HepG2 (cell line): ENCODE measurements around the gene LAMTOR3. TPM values are rescaled to one million over a fixed set of nuclear protein-coding genes. Genes with fewer than 3 reads are reported as not detected.

Source experiments
- FOXO4 ChIP-seq: sonication (generic); formaldehyde crosslinking; conservative IDR thresholded peaks from 2 replicates; pipeline ENCODE4 v1.8.1; 2023; ENCODE audit warnings: missing genetic modification reagents
- GLI4 ChIP-seq: sonication (generic); formaldehyde crosslinking; IDR thresholded peaks from 2 replicates; pipeline ENCODE4 v1.5.1; 2020; ENCODE audit warnings: missing genetic modification reagents, mild to moderate bottlenecking, moderate library complexity, borderline replicate concordance
- KIAA2018 ChIP-seq: sonication (generic); formaldehyde crosslinking; IDR thresholded peaks from 2 replicates; pipeline ENCODE4 v1.5.0; 2020; ENCODE audit warnings: mild to moderate bottlenecking, missing genetic modification reagents, borderline replicate concordance
- MLXIP ChIP-seq: sonication (generic); formaldehyde crosslinking; IDR thresholded peaks from 2 replicates; pipeline ENCODE4 v1.9.0; 2021; ENCODE audit warnings: missing genetic modification reagents, borderline replicate concordance
- TBX2 ChIP-seq: sonication (generic); formaldehyde crosslinking; IDR thresholded peaks from 2 replicates; pipeline ENCODE4 v1.5.0; 2020; ENCODE audit warnings: missing genetic modification reagents, mild to moderate bottlenecking, borderline replicate concordance
- YEATS4 ChIP-seq: sonication (generic); formaldehyde crosslinking; IDR thresholded peaks from 2 replicates; pipeline ENCODE4 v1.4.0; 2020; ENCODE audit warnings: missing genetic modification reagents, borderline replicate concordance
- ZNF280B ChIP-seq: sonication (generic); formaldehyde crosslinking; IDR thresholded peaks from 2 replicates; pipeline ENCODE4 v1.5.0; 2020; ENCODE audit warnings: missing genetic modification reagents, mild to moderate bottlenecking, borderline replicate concordance
- ZNF329 ChIP-seq: sonication (generic); formaldehyde crosslinking; IDR thresholded peaks from 2 replicates; pipeline ENCODE4 v1.9.0; 2021; ENCODE audit warnings: low read depth, mild to moderate bottlenecking, missing genetic modification reagents
- ZNF790 ChIP-seq: sonication (generic); formaldehyde crosslinking; IDR thresholded peaks from 2 replicates; pipeline ENCODE4 v1.8.0; 2022; ENCODE audit warnings: missing genetic modification reagents, mild to moderate bottlenecking, borderline replicate concordance
- polyA plus RNA-seq, 8 experiments: library from polyadenylated mRNA; depleted of rRNA in 3 of 8; stranded (reverse) in 7 of 8; unstranded in 1 of 8; fragments of >200 nt; fragmentation: Illumina TruSeq in 4 of 8; extraction: Trizol in 4 of 8; gene quantifications; 2 replicates each; pipeline versions ENCODE4 v1.2.1 to v1.2.3, GENCODE V29; 2011 to 2016; ENCODE audit warnings: low read depth in 4 of 8, missing spikeins in 1 of 8, mixed read lengths in 1 of 8; ENCODE audit not compliant: insufficient read depth in 1 of 8
- total RNA-seq, 5 experiments: library from RNA; depleted of rRNA; stranded (reverse); fragments of >200 nt; fragmentation: Illumina TruSeq; extraction: Trizol; gene quantifications; 2 replicates each; pipeline ENCODE4 v1.2.3, GENCODE V29; 2016; ENCODE audit warnings: low read depth in 1 of 5
- TF ChIP-seq, protein P1 (sequence below): sonication (generic); formaldehyde crosslinking; IDR thresholded peaks from 2 replicates; pipeline ENCODE4 v1.8.1; 2023; ENCODE audit warnings: mild to moderate bottlenecking, missing genetic modification reagents

LAMTOR3 gene
- total and polyA plus RNA-seq, 2 of the 13 experiments (the other 11 are each of a cell fraction or from before 2014, with no cell fraction given), result 47.6 to 49.1 TPM

DNA sequence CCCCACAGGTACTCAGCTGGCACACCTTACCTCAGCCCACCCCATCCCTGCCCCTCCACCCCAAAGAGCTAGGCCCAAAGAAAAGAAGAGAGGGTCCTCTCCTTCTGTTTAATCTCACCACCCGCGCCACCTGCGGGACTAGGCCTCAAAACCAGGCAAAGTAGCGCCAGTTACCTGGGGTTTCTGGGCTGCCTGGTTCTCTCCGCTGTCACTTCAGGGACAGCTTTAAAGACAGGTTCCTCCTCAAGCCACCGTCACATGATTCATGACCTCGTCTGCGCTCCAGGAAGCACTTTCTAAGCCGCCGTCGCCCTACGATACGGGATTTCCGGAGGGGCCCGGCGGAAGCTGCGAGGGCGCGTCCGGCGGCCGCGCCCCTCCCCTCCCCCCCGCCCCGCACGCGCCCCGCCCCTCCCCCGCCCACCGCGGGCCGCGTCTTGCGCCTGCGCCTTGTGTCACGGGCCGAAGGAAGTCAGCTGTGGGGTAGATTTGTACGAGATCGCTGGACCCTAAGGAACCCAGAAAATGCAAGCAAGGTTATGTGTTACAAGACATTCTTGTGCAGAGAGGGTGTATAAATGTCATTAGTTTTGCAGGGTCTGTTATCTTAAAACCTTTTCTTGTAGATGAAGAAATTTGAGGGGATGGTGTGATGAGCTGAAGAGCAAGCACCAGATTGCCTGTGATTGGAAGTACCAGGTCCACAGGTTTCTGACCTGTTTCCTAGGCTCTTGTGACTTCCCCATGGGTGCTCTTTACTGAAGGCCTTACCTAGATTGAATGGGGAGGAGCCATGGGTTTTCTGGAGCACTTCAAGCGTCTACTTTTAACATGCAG, at the start of gene LAMTOR3 (continued):
- TF ChIP-seq FOXO4 (CRISPR knock-in tag) (no peak), ZNF329 (CRISPR knock-in tag) (no peak), MLXIP (no peak), ZNF280B (CRISPR knock-in tag) (no peak), GLI4 (no peak), KIAA2018 (CRISPR knock-in tag) (no peak), TBX2 (CRISPR knock-in tag) (no peak), ZNF790 (CRISPR knock-in tag) (no peak), YEATS4 (CRISPR knock-in tag) (no peak)
- TF ChIP-seq, protein P1, sequence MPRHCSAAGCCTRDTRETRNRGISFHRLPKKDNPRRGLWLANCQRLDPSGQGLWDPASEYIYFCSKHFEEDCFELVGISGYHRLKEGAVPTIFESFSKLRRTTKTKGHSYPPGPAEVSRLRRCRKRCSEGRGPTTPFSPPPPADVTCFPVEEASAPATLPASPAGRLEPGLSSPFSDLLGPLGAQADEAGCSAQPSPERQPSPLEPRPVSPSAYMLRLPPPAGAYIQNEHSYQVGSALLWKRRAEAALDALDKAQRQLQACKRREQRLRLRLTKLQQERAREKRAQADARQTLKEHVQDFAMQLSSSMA (CRISPR knock-in tag), result no peak
